Stimulated activated CD8-positive, alpha-beta memory T cell treated with anti-CD3 and anti-CD28 coated beads, Interleukin-2, amount 100 ng/mL, for 1 hour (primary cell): Measurements from ENCODE around the gene TIGAR.

Experiments used
- DNase-seq, 2 donors: peaks; one replicate each; pipeline ENCODE4 v3.0.0-alpha.2; 2020; ENCODE audit warnings: low read depth in 2 of 2

TIGAR gene

GRCh38 chr12:4378772-4379171, 57.8 kb downstream of the TIGAR start:
- DNase-seq = no peak

DNA sequence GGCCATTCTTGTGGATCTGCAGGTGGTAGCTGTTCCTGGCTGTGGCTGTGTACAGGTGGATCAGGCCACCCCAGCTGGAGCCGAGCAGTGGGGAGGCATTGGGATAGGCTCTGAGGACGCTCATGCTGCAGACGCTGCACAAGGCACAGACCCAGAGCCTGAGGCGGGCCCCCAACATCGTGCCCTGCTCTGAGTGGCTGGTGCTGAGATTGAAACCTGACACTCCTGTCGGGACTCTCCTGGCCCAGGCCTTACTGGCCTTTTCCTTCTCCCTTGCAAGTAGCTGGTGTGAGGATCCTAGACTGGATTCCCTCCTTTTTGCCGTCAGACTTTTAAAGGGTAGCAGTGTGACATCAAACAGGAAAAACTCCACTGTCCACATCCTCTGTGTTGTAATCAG, 58.4 kb downstream of the TIGAR start, which contains the start of gene FGF23:
Gene FGF23 (minus strand): TSS at position 308 of the 400 bp plus-strand sequence. CDS start 130 bp downstream, at position 178.
- no peak for DNase-seq

DNA sequence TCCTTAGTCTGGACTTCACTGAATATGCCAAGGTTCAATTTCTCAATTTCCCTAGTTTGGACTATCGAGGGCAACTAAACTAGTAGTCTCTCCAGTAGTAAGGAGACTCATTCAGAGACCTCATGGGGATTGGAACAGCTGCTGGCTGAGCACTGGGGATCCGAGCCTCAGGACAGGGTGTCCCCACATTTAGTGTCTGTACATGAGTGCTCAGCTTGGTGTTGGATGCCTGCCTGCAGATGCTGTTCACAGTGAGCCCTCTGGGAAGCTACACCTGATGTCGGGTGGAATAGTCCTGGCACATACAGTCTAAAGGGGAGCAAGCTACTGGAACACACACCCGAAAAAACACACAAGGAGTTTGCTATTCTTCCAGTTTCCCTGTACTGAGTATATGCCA, 59.3 kb downstream of the TIGAR start:
- no peak for DNase-seq

DNA sequence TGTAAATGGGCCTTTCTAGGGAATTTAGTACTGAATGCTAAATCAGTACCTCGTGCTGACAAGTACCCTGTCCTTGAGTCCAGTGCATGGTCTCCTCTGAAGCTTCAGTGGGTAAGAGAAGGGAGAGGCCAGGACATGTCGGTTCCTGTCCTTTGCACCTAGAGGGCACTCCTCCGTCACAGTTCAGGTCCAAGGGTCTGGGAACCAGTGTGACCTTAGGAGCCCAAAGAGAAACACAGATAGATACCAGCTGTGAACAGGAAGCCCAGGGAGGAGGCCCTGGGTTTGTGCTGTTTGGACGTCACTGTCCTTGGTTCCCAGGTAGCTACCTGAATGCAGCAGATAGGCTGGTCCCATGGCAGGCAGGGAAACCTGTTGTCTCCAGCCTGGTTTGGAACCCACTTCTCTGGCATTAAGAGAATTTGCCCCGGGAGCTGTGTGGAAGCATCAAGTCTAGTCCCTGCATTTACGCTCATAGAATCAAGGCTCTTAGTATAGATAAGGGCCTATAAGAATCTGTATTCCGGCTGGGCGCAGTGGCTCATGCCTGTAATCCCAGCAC, 62.4 kb downstream of the TIGAR start:
- no peak for DNase-seq

GRCh38 chr12:4386801-4387200, 65.8 kb downstream of the TIGAR start:
- no peak for DNase-seq

- DNase-seq = no peak
Observed at GRCh38 chr12:4387607-4388006, 66.6 kb downstream of the TIGAR start.

DNA sequence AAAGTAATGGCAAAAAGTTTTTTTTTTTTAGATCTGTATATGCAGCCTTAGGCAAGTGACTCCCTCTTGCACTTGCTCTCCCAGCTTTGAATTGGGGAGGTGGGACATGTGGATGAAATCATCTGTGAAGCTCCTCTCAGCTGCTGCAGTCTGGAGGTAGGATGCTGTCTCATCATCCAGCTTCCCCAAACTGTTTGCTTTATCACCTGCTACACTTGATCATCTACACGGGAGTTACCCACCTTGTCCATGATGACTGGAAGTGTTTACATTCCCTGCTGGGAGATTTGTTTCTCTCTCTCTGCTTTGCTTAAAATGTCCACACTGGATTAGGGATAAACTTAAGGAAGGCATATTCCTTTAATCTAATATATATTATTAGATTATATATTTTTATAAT, 67.0 kb downstream of the TIGAR start:
- DNase-seq = no peak

DNA sequence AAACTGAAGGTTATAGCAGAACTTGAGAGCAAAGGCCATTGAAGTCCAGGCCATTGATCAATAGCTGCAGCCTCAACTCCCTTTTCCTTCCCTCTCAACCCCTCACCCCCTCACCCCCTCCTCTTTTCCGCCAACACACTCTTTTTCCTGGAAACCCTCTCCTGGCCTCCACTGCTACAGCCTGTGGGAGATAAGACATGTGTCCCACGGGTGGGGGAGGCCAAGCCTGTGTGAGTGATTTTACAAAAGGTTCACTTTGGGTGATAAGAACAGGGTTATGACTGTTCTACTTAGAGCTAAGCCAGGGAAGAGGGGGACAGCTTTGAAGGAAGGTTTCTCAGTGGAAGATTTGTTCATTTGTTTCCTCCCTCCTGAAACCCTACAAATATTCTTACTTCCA, 67.6 kb downstream of the TIGAR start:
- no peak for DNase-seq

GRCh38 chr12:4392223-4392742, 71.3 kb downstream of the TIGAR start:
- no peak for DNase-seq

- no peak for DNase-seq
Observed at GRCh38 chr12:4393211-4393610, 72.2 kb downstream of the TIGAR start.

- no peak for DNase-seq
Observed at GRCh38 chr12:4395818-4396217, 74.8 kb downstream of the TIGAR start.

DNA sequence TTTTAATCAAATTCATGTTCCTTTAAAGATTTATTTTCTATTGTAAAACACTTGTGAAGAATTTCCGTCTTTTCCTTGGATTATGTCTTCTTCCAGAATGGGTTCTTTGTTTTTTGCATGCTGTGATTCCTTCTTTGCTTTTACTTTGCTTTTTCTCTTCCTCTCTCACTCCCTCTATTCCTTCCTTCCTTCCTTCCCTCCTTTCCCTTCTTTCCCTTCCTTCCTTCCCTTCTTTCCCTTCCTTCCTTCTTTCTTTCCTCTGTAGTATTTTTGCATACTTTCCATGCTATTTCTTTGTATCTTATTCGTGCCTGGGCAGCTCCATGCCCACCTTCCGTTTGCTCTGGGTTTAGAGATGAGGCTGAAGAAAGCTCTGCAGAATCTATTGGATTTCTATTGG, 80.1 kb downstream of the TIGAR start:
- no peak for DNase-seq

DNA sequence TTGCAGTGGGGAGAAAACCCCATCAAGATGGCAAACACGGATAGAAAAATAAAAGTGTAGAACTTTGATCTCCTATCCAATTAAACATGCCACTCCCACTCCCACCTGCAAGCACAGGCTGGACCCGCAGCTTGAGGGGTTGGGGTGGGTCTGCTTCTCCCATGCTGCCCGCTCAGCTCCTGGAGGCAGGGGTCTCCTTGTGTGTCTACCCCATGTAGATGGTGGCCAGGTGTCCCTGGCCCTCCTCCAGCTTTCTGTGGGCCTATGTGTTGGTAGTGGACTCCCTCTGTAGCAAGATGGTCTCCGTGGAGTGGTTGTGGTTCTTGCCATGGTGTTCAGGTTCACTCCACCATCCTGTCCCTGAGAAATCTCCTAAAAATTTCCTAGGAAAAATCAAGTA, 82.0 kb downstream of the TIGAR start:
- no peak for DNase-seq
